Neural cell (in vitro differentiated cells): ENCODE results near the gene MAP3K20. TPM values are rescaled to one million over a fixed set of nuclear protein-coding genes. Genes with fewer than 3 reads are reported as not detected.

Experiments
- H2AFZ ChIP-seq: fragments of 200-600, 300-800 bp; sonication (generic), shearing (Covaris generic); 2 replicates; pipeline ENCODE4 v1.6.0; 2014; ENCODE audit warnings: low read depth, mild to moderate bottlenecking, antibody characterized with exemption, low read length, moderate library complexity
- H3F3A ChIP-seq: fragments of 200-600 bp; shearing (Covaris generic); 2 replicates; pipeline ENCODE4 v1.6.1; 2016; ENCODE audit warnings: mild to moderate bottlenecking, moderate library complexity, mixed read lengths, antibody characterized with exemption, low read length; ENCODE audit not compliant: insufficient read depth, poor library complexity, severe bottlenecking
- H3K27ac ChIP-seq: fragments of 200-600, 300-800 bp; sonication (generic), shearing (Covaris generic); 2 replicates; pipeline ENCODE4 v1.5.1; 2014; ENCODE audit warnings: mild to moderate bottlenecking, low read length, moderate library complexity
- H3K27me3 ChIP-seq: fragments of 300-800, 200-600 bp; sonication (generic), shearing (Covaris generic); 2 replicates; pipeline ENCODE4 v1.6.0; 2014; ENCODE audit warnings: mild to moderate bottlenecking, low read depth, low read length, moderate library complexity; ENCODE audit not compliant: insufficient read depth
- H3K36me3 ChIP-seq: fragments of 300-800, 200-600 bp; sonication (generic), shearing (Covaris generic); 2 replicates; pipeline ENCODE4 v1.5.1; 2014; ENCODE audit warnings: mild to moderate bottlenecking, antibody characterized with exemption, low read length, moderate library complexity; ENCODE audit not compliant: insufficient read depth
- H3K4me2 ChIP-seq: fragments of 300-800, 200-600 bp; sonication (generic), shearing (Covaris generic); 2 replicates; pipeline ENCODE4 v1.6.0; 2014; ENCODE audit warnings: mild to moderate bottlenecking, low read length
- H3K4me3 ChIP-seq: fragments of 300-800, 200-600 bp; sonication (generic), shearing (Covaris generic); 2 replicates; pipeline ENCODE4 v1.5.1; 2014; ENCODE audit warnings: mild to moderate bottlenecking, low read length, moderate library complexity
- H3K79me2 ChIP-seq: fragments of 200-600 bp; shearing (Covaris generic); replicated peaks from 2 replicates; pipeline ENCODE4 v1.6.0; 2014; ENCODE audit warnings: mild to moderate bottlenecking, low read length, moderate library complexity; ENCODE audit not compliant: insufficient read depth
- H3K9ac ChIP-seq: fragments of 300-800, 200-600 bp; sonication (generic), shearing (Covaris generic); 2 replicates; pipeline ENCODE4 v1.6.1; 2016; ENCODE audit warnings: mild to moderate bottlenecking, low read length, mixed read lengths
- H3K9me2 ChIP-seq: fragments of 200-600 bp; shearing (Covaris generic); 2 replicates; pipeline ENCODE4 v1.6.1; 2016; ENCODE audit warnings: mild to moderate bottlenecking, low read length, mixed read lengths; ENCODE audit not compliant: insufficient read depth
- H3K9me3 ChIP-seq: fragments of 200-600, 300-800 bp; sonication (generic), shearing (Covaris generic); 2 replicates; pipeline ENCODE4 v1.6.1; 2016; ENCODE audit warnings: mild to moderate bottlenecking, mixed run types, low read length, moderate library complexity, mixed read lengths
- H4K20me1 ChIP-seq: fragments of 200-600 bp; shearing (Covaris generic); 2 replicates; pipeline ENCODE4 v1.6.1; 2016; ENCODE audit warnings: mild to moderate bottlenecking, mixed run types; ENCODE audit not compliant: insufficient read depth
- CTCF ChIP-seq: fragments of 450-650 bp; IDR thresholded peaks from 2 replicates; pipeline ENCODE4 v1.5.1; 2014; ENCODE audit warnings: antibody characterized with exemption, mild to moderate bottlenecking, moderate library complexity; ENCODE audit not compliant: poor library complexity, severe bottlenecking
- EP300 ChIP-seq: fragments of 450-650 bp; conservative IDR thresholded peaks from 2 replicates; pipeline ENCODE4 v1.6.1; 2014; ENCODE audit warnings: antibody characterized with exemption, mild to moderate bottlenecking, moderate library complexity; ENCODE audit not compliant: poor library complexity, severe bottlenecking
- EZH2 ChIP-seq: fragments of 200-600, 300-800 bp; shearing (Covaris generic), sonication (generic); IDR thresholded peaks from 2 replicates; pipeline ENCODE4 v1.6.1; 2014; ENCODE audit warnings: antibody characterized with exemption, low read length, borderline replicate concordance, mild to moderate bottlenecking; ENCODE audit not compliant: insufficient read depth, poor library complexity, severe bottlenecking
- MXI1 ChIP-seq: fragments of 450-650 bp; conservative IDR thresholded peaks from 2 replicates; pipeline ENCODE4 v1.6.1; 2014; ENCODE audit warnings: antibody characterized with exemption, mild to moderate bottlenecking; ENCODE audit not compliant: poor library complexity, severe bottlenecking
- POLR2AphosphoS5 ChIP-seq: IDR thresholded peaks from 2 replicates; pipeline ENCODE4 v1.6.1; 2012
- RAD21 ChIP-seq: fragments of 450-650 bp; conservative IDR thresholded peaks from 2 replicates; pipeline ENCODE4 v1.6.1; 2014; ENCODE audit warnings: antibody characterized with exemption, mild to moderate bottlenecking, moderate library complexity
- REST ChIP-seq: IDR thresholded peaks from 2 replicates; pipeline ENCODE4 v1.6.1; 2012; ENCODE audit warnings: borderline replicate concordance
- SMC3 ChIP-seq: fragments of 450-650 bp; conservative IDR thresholded peaks from 2 replicates; pipeline ENCODE4 v1.6.1; 2014; ENCODE audit warnings: antibody characterized with exemption, mild to moderate bottlenecking, moderate library complexity; ENCODE audit not compliant: poor library complexity
- TAF1 ChIP-seq: IDR thresholded peaks from 2 replicates; pipeline ENCODE4 v1.6.1; 2012; ENCODE audit warnings: low read depth
- polyA plus RNA-seq: library from polyadenylated mRNA; depleted of rRNA; stranded (reverse); fragments of >200 nt; gene quantifications from 2 replicates; pipeline ENCODE4 v1.2.3, GENCODE V29; 2014

Gene MAP3K20
- polyA plus RNA-seq, 1 donor from 2014 or later, result 0.48 TPM

GRCh38 chr2:173264603-173265366, 189.1 kb downstream of the MAP3K20 start:
- TF ChIP-seq REST, result no peak
- no peak for TF ChIP-seq MXI1
- no peak for TF ChIP-seq EZH2
- no peak for TF ChIP-seq SMC3
- TF ChIP-seq EP300, result no peak
- TF ChIP-seq RAD21, result no peak
- TF ChIP-seq POLR2AphosphoS5, result no peak
- no peak for TF ChIP-seq TAF1
- TF ChIP-seq CTCF, result no peak
- Histone ChIP-seq H3K9me3 (no peaks in the 10 kb centered on the region), H3K9ac (no peak overlapping the region), H4K20me1 (no peaks in the 10 kb centered on the region), H3K27ac (no peak overlapping the region), H3K4me2 (no peak overlapping the region), H3K4me3 (no peak overlapping the region), H3K79me2 (no peaks in the 10 kb centered on the region), H3K27me3 (no peaks in the 10 kb centered on the region), H3F3A (no peaks in the 10 kb centered on the region), H3K9me2 (no peaks in the 10 kb centered on the region), H3K36me3 (no peaks in the 10 kb centered on the region), H2AFZ (no peak overlapping the region)

- no peaks in the 10 kb centered on the region for H3K9me2 ChIP-seq
- H3K79me2 ChIP-seq, result no peaks in the 10 kb centered on the region
- H3K4me2 ChIP-seq, result no peak overlapping the region
- no peaks in the 10 kb centered on the region for H3K27me3 ChIP-seq
- no peaks in the 10 kb centered on the region for H3F3A ChIP-seq
- no peaks in the 10 kb centered on the region for H3K9me3 ChIP-seq
- no peaks in the 10 kb centered on the region for H4K20me1 ChIP-seq
- no peak overlapping the region for H3K9ac ChIP-seq
- no peak overlapping the region for H3K4me3 ChIP-seq
- H3K27ac ChIP-seq, result no peak overlapping the region
- H2AFZ ChIP-seq, result no peak overlapping the region
- TF ChIP-seq EZH2, result no peak
- no peak for TF ChIP-seq RAD21
- TF ChIP-seq EP300, result no peak
- TF ChIP-seq CTCF, result no peak
- no peak for TF ChIP-seq TAF1
- TF ChIP-seq REST, result no peak
- no peak for TF ChIP-seq POLR2AphosphoS5
- TF ChIP-seq MXI1, result no peak
- no peak for TF ChIP-seq SMC3
- no peaks in the 10 kb centered on the region for H3K36me3 ChIP-seq
These were observed 195.5 kb downstream of the MAP3K20 start for GRCh38 chr2:173271135-173271534.
